CD4-positive, alpha-beta T cell treated with Interleukin-1 beta for 1 hour (primary cell): ENCODE measurements around the gene RBMY1E.
"Not testable (repeated sequence)": the region's sequence is repeated elsewhere in the genome, so short reads cannot be mapped to it uniquely, and the experiment has no call there.

ENCODE experiments used
- DNase-seq, 2 donors: peaks; one replicate each; pipeline ENCODE4 v3.0.0-alpha.2; 2020 to 2022

The RBMY1E gene

DNA sequence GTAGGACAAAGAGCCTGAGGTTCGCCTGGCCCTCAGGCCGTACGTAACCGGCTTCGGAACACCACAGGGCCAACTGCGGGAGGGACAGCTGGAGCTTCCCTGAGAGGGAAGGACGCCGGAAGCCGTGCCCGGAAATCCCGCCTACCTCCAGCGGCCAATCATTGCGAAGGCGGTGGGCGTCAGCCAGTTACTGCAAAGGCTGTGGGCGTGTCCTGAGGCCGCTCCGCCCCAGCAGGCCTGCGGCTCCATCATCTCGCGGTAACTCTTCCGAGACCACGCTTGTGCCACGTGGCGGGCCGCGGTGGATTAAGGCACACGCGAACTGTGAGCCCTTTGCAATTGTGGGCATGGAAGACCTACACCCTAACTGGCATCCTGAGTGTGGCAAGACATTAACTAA, at the start of gene RBMY1E:
RBMY1E (minus strand) TSS at position 101 of the 400 bp plus-strand sequence. CDS start 1,978 bp downstream, outside the sequence.
- DNase-seq = not testable (repeated sequence)

DNA sequence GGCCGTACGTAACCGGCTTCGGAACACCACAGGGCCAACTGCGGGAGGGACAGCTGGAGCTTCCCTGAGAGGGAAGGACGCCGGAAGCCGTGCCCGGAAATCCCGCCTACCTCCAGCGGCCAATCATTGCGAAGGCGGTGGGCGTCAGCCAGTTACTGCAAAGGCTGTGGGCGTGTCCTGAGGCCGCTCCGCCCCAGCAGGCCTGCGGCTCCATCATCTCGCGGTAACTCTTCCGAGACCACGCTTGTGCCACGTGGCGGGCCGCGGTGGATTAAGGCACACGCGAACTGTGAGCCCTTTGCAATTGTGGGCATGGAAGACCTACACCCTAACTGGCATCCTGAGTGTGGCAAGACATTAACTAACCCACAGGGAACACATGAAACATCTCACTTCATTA, 23.4 kb downstream of the RBMY1E start, which contains the start of gene RBMY1D:
RBMY1D (minus strand) TSS at position 101 of the 400 bp plus-strand sequence. CDS start 2,013 bp downstream, outside the sequence.
- DNase-seq = not testable (repeated sequence)

DNA sequence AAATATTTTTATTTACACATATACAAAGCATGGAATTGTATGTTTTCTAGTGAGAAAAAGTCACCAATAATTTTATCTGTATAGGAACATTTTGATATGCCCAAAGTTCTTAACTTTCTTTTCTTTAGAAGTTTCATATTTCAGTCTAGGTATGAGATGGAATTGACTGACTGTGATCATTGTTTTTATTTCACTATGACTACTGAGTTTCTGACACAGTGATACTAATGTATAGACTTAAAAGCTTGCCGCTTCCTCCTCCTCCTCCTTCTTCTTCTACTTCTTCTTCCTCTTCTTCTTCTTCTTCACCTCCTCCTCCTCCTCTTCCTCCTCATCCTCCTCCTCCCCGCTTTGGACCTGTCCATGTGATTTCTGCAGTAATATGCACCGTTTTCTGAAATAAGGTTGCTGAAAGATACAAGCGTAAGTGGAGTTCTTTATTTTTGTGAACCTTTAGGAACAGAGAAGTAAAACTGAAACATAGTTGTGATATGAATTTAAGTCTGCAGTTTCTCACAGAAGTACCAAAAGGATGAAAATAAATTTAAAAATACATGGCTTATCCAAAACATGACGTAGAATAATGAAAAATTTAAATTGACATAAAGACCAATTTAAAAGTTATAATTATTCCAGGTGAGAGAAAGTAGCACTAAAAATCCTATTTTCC, 48.3 kb downstream of the RBMY1E start:
- DNase-seq = not testable (repeated sequence)
